HL-60 (cell line): ENCODE results near the gene SYT13.

Source experiments
- DNase-seq, 2 experiments: peaks; one replicate each; pipeline ENCODE4 v3.0.0-alpha.2; 2010 to 2020; ENCODE audit warnings: low read depth in 1 of 2, low spot score in 1 of 2
- H3K27ac ChIP-seq: fragments of 250-450 bp; sonication (Bioruptor Pico); replicated peaks from 2 replicates; pipeline ENCODE4 v1.5.1; 2020; ENCODE audit warnings: mild to moderate bottlenecking, moderate library complexity
- H3K27me3 ChIP-seq: fragments of 250-450 bp; sonication (Bioruptor Pico); 2 replicates; pipeline ENCODE4 v1.5.1; 2021; ENCODE audit warnings: mild to moderate bottlenecking, moderate library complexity; ENCODE audit not compliant: insufficient read depth, poor library complexity, severe bottlenecking
- H3K4me3 ChIP-seq: replicated peaks from 2 replicates; pipeline ENCODE4 v1.5.1; 2011; ENCODE audit warnings: mild to moderate bottlenecking, control low read depth, low read length; ENCODE audit not compliant: insufficient read depth
- CTCF ChIP-seq: IDR thresholded peaks from one replicate; pipeline ENCODE4 v1.5.1; 2011; ENCODE audit warnings: low read length, control low read depth, inconsistent platforms; ENCODE audit not compliant: insufficient read depth
- GABPA ChIP-seq: IDR thresholded peaks from 2 replicates; pipeline ENCODE4 v1.6.1; 2012; ENCODE audit warnings: low read depth
- POLR2AphosphoS5 ChIP-seq: IDR thresholded peaks from 2 replicates; pipeline ENCODE4 v1.6.1; 2012; ENCODE audit warnings: low read depth
- REST ChIP-seq: IDR thresholded peaks from 2 replicates; pipeline ENCODE4 v1.6.1; 2012; ENCODE audit warnings: low read depth; ENCODE audit not compliant: insufficient replicate concordance
- SPI1 ChIP-seq: IDR thresholded peaks from 2 replicates; pipeline ENCODE4 v1.6.1; 2012; ENCODE audit warnings: low read depth, mild to moderate bottlenecking, borderline replicate concordance

The SYT13 gene

GRCh38 chr11:45274206-45274605, 11.9 kb downstream of the SYT13 start:
- TF ChIP-seq REST (no peak), POLR2AphosphoS5 (no peak), SPI1 (no peak), CTCF (no peak), GABPA (no peak)
- no peak overlapping the region for H3K4me3 ChIP-seq
- H3K27me3 ChIP-seq: peaks cover 9% of the 10 kb centered on the region

GRCh38 chr11:45273509-45273908, 12.6 kb downstream of the SYT13 start:
- Histone ChIP-seq H3K27ac (no peak overlapping the region), H3K4me3 (no peak overlapping the region), H3K27me3 (peaks cover 11% of the 10 kb centered on the region)
- DNase-seq: no peak
- no peak for TF ChIP-seq POLR2AphosphoS5
- TF ChIP-seq CTCF: no peak
- TF ChIP-seq SPI1: no peak
- no peak for TF ChIP-seq GABPA
- TF ChIP-seq REST: no peak

More at GRCh38 chr11:45274206-45274605, 11.9 kb downstream of the SYT13 start:
- H3K27ac ChIP-seq: no peak overlapping the region
- DNase-seq: no peak

- no peak for DNase-seq
- no peak overlapping the region for H3K27ac ChIP-seq
- peaks cover 11% of the 10 kb centered on the region for H3K27me3 ChIP-seq
- no peak overlapping the region for H3K4me3 ChIP-seq
- no peak for TF ChIP-seq CTCF
- TF ChIP-seq REST: no peak
- no peak for TF ChIP-seq SPI1
- no peak for TF ChIP-seq GABPA
- TF ChIP-seq POLR2AphosphoS5: no peak
These were observed 13.4 kb downstream of the SYT13 start for GRCh38 chr11:45272701-45273100.
